ENCODE measurements around the gene RNF34.

DNA sequence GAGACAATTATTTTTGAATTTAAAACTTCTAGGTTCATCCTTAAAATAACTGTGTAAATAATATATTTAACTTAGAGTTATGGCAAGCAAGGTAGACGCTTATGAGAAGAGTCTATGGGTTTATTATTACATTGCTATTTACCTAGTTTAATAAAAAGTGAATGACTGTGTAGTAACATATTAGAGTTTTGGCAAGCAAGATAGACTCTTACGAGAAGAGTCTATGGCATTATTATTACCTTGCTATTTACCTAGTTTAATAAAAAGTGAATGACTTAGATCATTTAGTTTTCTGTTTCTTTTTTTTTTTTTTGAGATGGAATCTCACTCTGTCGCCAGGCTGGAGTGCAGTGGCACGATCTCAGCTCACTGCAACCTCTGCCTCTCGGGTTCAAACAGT is 3.8 kb downstream of the RNF34 start:
- TF ChIP-seq CTCF (IDR thresholded peaks at IDR 0.05; ENCODE audit: control extremely low read depth in 1 of 3, insufficient read depth in 1 of 3, low read depth in 1 of 3, low read length in 3 of 3) (no peak), CREB1 (IDR thresholded peaks at IDR 0.05) (no peak), USF2 (IDR thresholded peaks at IDR 0.05; ENCODE audit: low read length) (no peak), CEBPB (IDR thresholded peaks at IDR 0.05; ENCODE audit: low read depth, low read length) (no peak), SRF (IDR thresholded peaks at IDR 0.05; ENCODE audit: low read depth, low read length) (no peak), BACH1 (IDR thresholded peaks at IDR 0.05; ENCODE audit: low read length) (no peak), EP300 (IDR thresholded peaks at IDR 0.05; ENCODE audit: borderline replicate concordance in 1 of 2, low read depth in 2 of 2, low read length in 2 of 2) (no peak), JUN (IDR thresholded peaks at IDR 0.05; ENCODE audit: low read depth, low read length) (no peak), SP1 (IDR thresholded peaks at IDR 0.05; ENCODE audit: low read depth, low read length) (no peak), POLR2AphosphoS5 (IDR thresholded peaks at IDR 0.05; ENCODE audit: low read depth, low read length) (no peak), POLR2A (IDR thresholded peaks at IDR 0.05; ENCODE audit: control extremely low read depth in 1 of 2, low read depth in 2 of 2, low read length in 2 of 2) (no peak), KDM1A (IDR thresholded peaks at IDR 0.05; ENCODE audit: borderline replicate concordance, low read length) (no peak)
